Mesenchymal stem cell (in vitro differentiated cells and primary cell): ENCODE measurements around the gene INTS6L.

Experiments
- DNase-seq: peaks from one replicate; pipeline ENCODE4 v3.0.0-alpha.2; 2013
- H2AFZ ChIP-seq: one replicate; pipeline ENCODE4 v1.6.1; 2013; ENCODE audit warnings: low read depth, mild to moderate bottlenecking, control low read depth, inconsistent platforms, low read length, moderate library complexity
- H2AK5ac ChIP-seq: 2 replicates; pipeline ENCODE4 v1.6.1; 2013; ENCODE audit warnings: low read length, moderate library complexity, mild to moderate bottlenecking, inconsistent platforms; ENCODE audit not compliant: severe bottlenecking
- H2BK120ac ChIP-seq: one replicate; pipeline ENCODE4 v1.6.1; 2013; ENCODE audit warnings: low read depth, mild to moderate bottlenecking, inconsistent platforms, low read length, moderate library complexity
- H2BK12ac ChIP-seq, 2 experiments: one replicate each; pipeline ENCODE4 v1.6.1; 2013; ENCODE audit warnings: inconsistent platforms in 2 of 2, low read length in 2 of 2, mild to moderate bottlenecking in 2 of 2, moderate library complexity in 2 of 2, control low read depth in 1 of 2
- H2BK15ac ChIP-seq: one replicate; pipeline ENCODE4 v1.6.1; 2013; ENCODE audit warnings: mild to moderate bottlenecking, low read depth, inconsistent platforms; ENCODE audit not compliant: poor library complexity, severe bottlenecking
- H2BK5ac ChIP-seq: 2 replicates; pipeline ENCODE4 v1.6.1; 2013; ENCODE audit warnings: low read depth, mild to moderate bottlenecking, low read length, control low read depth, inconsistent platforms; ENCODE audit not compliant: poor library complexity, severe bottlenecking
- H3K14ac ChIP-seq, 2 experiments: one replicate each; pipeline ENCODE4 v1.6.1; 2013; ENCODE audit warnings: inconsistent platforms in 2 of 2, low read length in 2 of 2, control low read depth in 1 of 2, mild to moderate bottlenecking in 1 of 2, moderate library complexity in 1 of 2
- H3K18ac ChIP-seq, 2 experiments: one replicate each; pipeline ENCODE4 v1.6.1; 2013; ENCODE audit warnings: inconsistent platforms in 2 of 2, low read length in 2 of 2, control low read depth in 1 of 2, low read depth in 1 of 2, mild to moderate bottlenecking in 1 of 2
- H3K23ac ChIP-seq, 2 experiments: one replicate each; pipeline ENCODE4 v1.6.1; 2013; ENCODE audit warnings: inconsistent platforms in 2 of 2, low read length in 2 of 2, mild to moderate bottlenecking in 2 of 2, moderate library complexity in 2 of 2, control low read depth in 1 of 2
- H3K27ac ChIP-seq: 2 replicates; pipeline ENCODE4 v1.5.1; 2013; ENCODE audit warnings: mild to moderate bottlenecking, moderate library complexity, low read length, control low read depth, inconsistent platforms; ENCODE audit not compliant: poor library complexity, severe bottlenecking
- H3K27me3 ChIP-seq, 2 experiments: 2 replicates each; pipeline versions ENCODE4 v1.6.1 to v1.7.0; 2013; ENCODE audit warnings: low read length in 2 of 2, mild to moderate bottlenecking in 2 of 2, moderate library complexity in 2 of 2, control low read depth in 1 of 2, inconsistent platforms in 1 of 2; ENCODE audit not compliant: control insufficient read depth in 1 of 2, insufficient read depth in 1 of 2
- H3K36me3 ChIP-seq, 2 experiments: 2 replicates each; pipeline versions ENCODE4 v1.6.1 to v1.7.0; 2013; ENCODE audit warnings: low read length in 2 of 2, control low read depth in 1 of 2, inconsistent platforms in 1 of 2, low read depth in 1 of 2, mild to moderate bottlenecking in 1 of 2; ENCODE audit not compliant: insufficient read depth in 2 of 2, control insufficient read depth in 1 of 2
- H3K4ac ChIP-seq, 2 experiments: one replicate each; pipeline ENCODE4 v1.6.1; 2013; ENCODE audit warnings: inconsistent platforms in 2 of 2, low read length in 2 of 2, mild to moderate bottlenecking in 2 of 2, moderate library complexity in 2 of 2, control low read depth in 1 of 2, low read depth in 1 of 2
- H3K4me1 ChIP-seq: 2 replicates; pipeline ENCODE4 v1.6.1; 2013; ENCODE audit warnings: low read depth, low read length, control low read depth; ENCODE audit not compliant: control insufficient read depth, insufficient read depth
- H3K4me2 ChIP-seq: 2 replicates; pipeline ENCODE4 v1.6.1; 2013; ENCODE audit warnings: low read length, mild to moderate bottlenecking, inconsistent platforms; ENCODE audit not compliant: poor library complexity, severe bottlenecking
- H3K4me3 ChIP-seq, 2 experiments: 2 replicates each; pipeline versions ENCODE4 v1.5.1 to v1.7.0; 2013; ENCODE audit warnings: low read length in 2 of 2, mild to moderate bottlenecking in 2 of 2, control low read depth in 1 of 2, low read depth in 1 of 2; ENCODE audit not compliant: insufficient read depth in 1 of 2
- H3K79me1 ChIP-seq: replicated peaks from 2 replicates; pipeline ENCODE4 v1.6.1; 2013; ENCODE audit warnings: mild to moderate bottlenecking, control low read depth, low read length, inconsistent platforms; ENCODE audit not compliant: poor library complexity, severe bottlenecking
- H3K9ac ChIP-seq: 2 replicates; pipeline ENCODE4 v1.7.0; 2013; ENCODE audit warnings: mild to moderate bottlenecking, low read length, moderate library complexity
- H3K9me3 ChIP-seq: 2 replicates; pipeline ENCODE4 v1.7.0; 2013; ENCODE audit warnings: mild to moderate bottlenecking, low read length; ENCODE audit not compliant: control insufficient read depth
- H4K8ac ChIP-seq: one replicate; pipeline ENCODE4 v1.6.1; 2013; ENCODE audit warnings: inconsistent platforms, mild to moderate bottlenecking, low read length, moderate library complexity
- H4K91ac ChIP-seq: one replicate; pipeline ENCODE4 v1.6.1; 2013; ENCODE audit warnings: mild to moderate bottlenecking, low read length, inconsistent platforms
- WGBS: methylation state at CpG from one replicate; pipeline ENCODE4 v1.1.7; 2013; ENCODE audit warnings: mixed read lengths; 5-methylcytosine and 5-hydroxymethylcytosine counted together

The INTS6L gene

GRCh38 chrX:135509885-135510284, 10.6 kb upstream of the INTS6L start:
- Histone ChIP-seq H2AFZ (no peak overlapping the region), H3K27me3 (peaks cover 0 to 8% of the 10 kb centered on the region in 2 experiments), H2BK15ac (no peak overlapping the region), H3K4ac (no peak overlapping the region), H3K9ac (no peak overlapping the region), H2BK5ac (no peak overlapping the region), H2BK120ac (no peak overlapping the region), H3K79me1 (no peaks in the 10 kb centered on the region), H3K9me3 (no peaks in the 10 kb centered on the region), H3K27ac (no peak overlapping the region), H3K18ac (no peak overlapping the region), H4K91ac (no peak overlapping the region), H4K8ac (no peak overlapping the region), H3K4me3 (no peak overlapping the region), H3K36me3 (no peaks in the 10 kb centered on the region), H3K4me2 (no peak overlapping the region), H2AK5ac (no peak overlapping the region), H2BK12ac (no peak overlapping the region), H3K23ac (no peak overlapping the region), H3K4me1 (peaks cover 5% of the 10 kb centered on the region), H3K14ac (no peak overlapping the region)
- WGBS, result 96% methylated on average over 2 of the region's 2 CpGs
- no peak for DNase-seq

- Histone ChIP-seq H3K79me1 (no peaks in the 10 kb centered on the region), H3K18ac (no peak overlapping the region), H3K4me3 (no peak overlapping the region), H3K9me3 (no peaks in the 10 kb centered on the region), H2BK15ac (no peak overlapping the region), H3K4me2 (no peak overlapping the region), H2BK120ac (no peak overlapping the region), H2BK5ac (no peak overlapping the region), H4K8ac (no peak overlapping the region), H3K27me3 (peaks cover 0 to 6% of the 10 kb centered on the region in 2 experiments), H4K91ac (no peak overlapping the region), H2BK12ac (no peak overlapping the region), H2AK5ac (no peak overlapping the region), H3K4me1 (peaks cover 5% of the 10 kb centered on the region), H3K23ac (no peak overlapping the region), H3K4ac (no peak overlapping the region), H3K27ac (no peak overlapping the region), H2AFZ (no peak overlapping the region), H3K9ac (no peak overlapping the region), H3K36me3 (no peaks in the 10 kb centered on the region), H3K14ac (no peak overlapping the region)
- no peak for DNase-seq
- WGBS, result 76% methylated on average over 3 of the region's 3 CpGs
These were observed 7.8 kb upstream of the INTS6L start for GRCh38 chrX:135512508-135513129.

DNA sequence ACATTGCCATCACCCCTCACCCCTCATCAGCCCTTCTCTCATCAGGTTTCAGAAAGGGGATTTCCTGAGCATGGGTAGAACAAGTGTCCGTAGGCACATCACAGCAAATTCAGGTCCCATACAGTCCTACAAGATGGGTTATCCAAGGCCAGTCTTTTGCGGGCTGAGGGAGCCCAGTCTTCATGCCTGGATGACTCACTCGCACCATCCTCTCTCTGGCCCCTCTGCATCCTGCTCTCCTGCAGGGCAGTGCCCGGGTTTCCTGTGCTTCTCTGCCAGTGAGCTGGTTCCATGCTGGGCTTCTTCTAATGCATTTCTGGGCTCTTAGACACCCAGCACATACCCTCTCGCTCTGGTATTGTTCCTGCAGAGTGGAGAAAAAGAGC, 7.3 kb upstream of the INTS6L start:
- Histone ChIP-seq H3K79me1 (no peaks in the 10 kb centered on the region), H3K4me2 (no peak overlapping the region), H3K9me3 (no peaks in the 10 kb centered on the region), H3K23ac (no peak overlapping the region), H3K27me3 (peaks cover 0 to 4% of the 10 kb centered on the region in 2 experiments), H2BK12ac (no peak overlapping the region), H3K14ac (no peak overlapping the region), H2AK5ac (no peak overlapping the region), H3K4ac (no peak overlapping the region), H2BK5ac (no peak overlapping the region), H4K91ac (no peak overlapping the region), H3K4me1 (peaks cover 5% of the 10 kb centered on the region), H4K8ac (no peak overlapping the region), H3K36me3 (no peaks in the 10 kb centered on the region), H3K4me3 (no peak overlapping the region), H3K18ac (no peak overlapping the region), H2AFZ (no peak overlapping the region), H3K27ac (no peak overlapping the region), H2BK15ac (no peak overlapping the region), H2BK120ac (no peak overlapping the region), H3K9ac (no peak overlapping the region)
- no peak for DNase-seq
- WGBS, result 95% methylated on average over 4 of the region's 5 CpGs

DNA sequence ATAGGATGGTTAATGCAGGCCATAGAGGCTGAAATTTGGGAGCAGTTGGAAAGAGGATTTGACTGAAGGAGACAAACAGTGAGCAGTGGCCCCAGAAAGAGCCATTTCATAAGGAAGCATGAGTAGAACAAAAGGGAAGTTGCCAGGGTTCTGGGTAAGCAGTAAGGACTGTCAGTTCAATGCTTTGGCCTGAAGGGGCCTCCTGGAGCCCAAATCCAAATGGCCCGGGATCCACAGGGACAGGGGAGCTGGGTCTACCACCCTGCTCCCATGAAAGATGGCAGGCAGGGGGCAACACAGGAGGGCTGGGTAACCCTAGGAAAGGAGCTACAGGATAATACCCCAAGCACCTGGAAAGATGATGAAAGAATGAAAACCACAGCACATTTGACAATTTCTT, 4.1 kb upstream of the INTS6L start:
- H3K4me2 ChIP-seq, result no peak overlapping the region
- peaks cover 6% of the 10 kb centered on the region for H3K4me1 ChIP-seq
- no peak overlapping the region for H3K4me3 ChIP-seq
- no peak overlapping the region for H2AFZ ChIP-seq
- H3K27me3 ChIP-seq, result no peaks in the 10 kb centered on the region
- H3K36me3 ChIP-seq, result no peaks in the 10 kb centered on the region
- H3K4ac ChIP-seq, result no peak overlapping the region
- no peak overlapping the region for H3K14ac ChIP-seq
- H3K79me1 ChIP-seq, result no peaks in the 10 kb centered on the region
- H4K8ac ChIP-seq, result no peak overlapping the region
- no peak overlapping the region for H2BK120ac ChIP-seq
- no peak overlapping the region for H3K27ac ChIP-seq
- no peak overlapping the region for H2BK12ac ChIP-seq
- DNase-seq, result no peak
- no peaks in the 10 kb centered on the region for H3K9me3 ChIP-seq
- H4K91ac ChIP-seq, result no peak overlapping the region
- WGBS, result 0% methylated on average over 1 of the region's 1 CpG
- no peak overlapping the region for H2BK15ac ChIP-seq
- H3K23ac ChIP-seq, result no peak overlapping the region
- H2BK5ac ChIP-seq, result no peak overlapping the region
- H2AK5ac ChIP-seq, result no peak overlapping the region
- no peak overlapping the region for H3K9ac ChIP-seq
- no peak overlapping the region for H3K18ac ChIP-seq
